ENCODE measurements around the gene BEND4. TPM values are rescaled to one million over a fixed set of nuclear protein-coding genes. Genes with fewer than 3 reads are reported as not detected.
"Not testable (repeated sequence)": the region's sequence is repeated elsewhere in the genome, so short reads cannot be mapped to it uniquely, and the experiment has no call there.

Gene BEND4
- total RNA-seq = under 1 TPM; 0.32 TPM

DNA sequence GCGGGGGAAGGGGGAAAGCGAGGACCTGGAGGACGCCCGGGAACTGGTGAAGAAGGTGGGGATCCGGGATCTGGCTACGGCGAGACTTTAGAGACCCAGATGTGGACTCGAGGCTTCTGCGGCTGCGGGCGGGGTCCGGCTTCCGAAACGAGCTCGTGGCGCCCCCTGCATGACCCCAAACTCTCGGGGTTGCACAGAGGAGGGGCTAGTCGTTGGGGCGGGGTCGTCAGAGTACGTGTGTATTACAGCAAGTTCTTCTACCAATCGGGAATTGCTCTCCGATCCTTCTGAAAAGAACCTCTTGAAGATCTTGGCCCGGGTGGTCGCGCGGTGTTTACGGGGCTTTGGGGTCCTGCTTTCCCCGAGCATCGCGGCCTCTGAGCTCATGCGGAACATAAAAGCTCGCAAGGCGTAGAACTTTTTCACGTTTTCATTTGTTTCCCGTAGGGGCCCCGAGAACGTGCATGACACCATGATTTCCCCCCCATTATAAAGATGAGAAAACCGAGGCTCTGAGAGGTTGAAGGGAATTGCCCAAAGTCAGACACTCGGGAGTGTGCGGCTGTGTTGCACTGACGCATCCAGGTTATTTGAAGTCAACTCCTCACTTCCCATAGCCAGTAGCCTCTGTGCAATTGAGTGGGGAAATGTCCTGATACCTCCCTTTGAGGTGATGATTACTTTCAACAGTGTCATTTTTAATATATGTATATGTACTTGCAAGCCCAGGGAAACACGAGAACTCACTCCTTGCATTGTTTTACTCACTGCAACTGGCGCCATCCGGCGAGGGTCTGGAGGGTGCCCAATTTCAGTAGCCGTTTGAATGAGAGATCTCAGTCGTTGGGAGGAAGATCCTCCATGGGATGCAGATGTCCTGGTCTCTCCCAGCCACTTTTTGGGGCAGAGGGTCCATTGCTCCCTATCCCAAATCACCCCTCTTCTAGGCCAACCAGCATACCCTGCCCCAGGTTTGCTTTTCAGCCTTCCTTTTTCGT, at the start of gene BEND4:
TSS of gene BEND4 (minus strand) at position 149 of the 998 bp plus-strand sequence. CDS start 512 bp downstream, outside the sequence.
- peak; percentile 35 for ATAC-seq (replicated peaks)

DNA sequence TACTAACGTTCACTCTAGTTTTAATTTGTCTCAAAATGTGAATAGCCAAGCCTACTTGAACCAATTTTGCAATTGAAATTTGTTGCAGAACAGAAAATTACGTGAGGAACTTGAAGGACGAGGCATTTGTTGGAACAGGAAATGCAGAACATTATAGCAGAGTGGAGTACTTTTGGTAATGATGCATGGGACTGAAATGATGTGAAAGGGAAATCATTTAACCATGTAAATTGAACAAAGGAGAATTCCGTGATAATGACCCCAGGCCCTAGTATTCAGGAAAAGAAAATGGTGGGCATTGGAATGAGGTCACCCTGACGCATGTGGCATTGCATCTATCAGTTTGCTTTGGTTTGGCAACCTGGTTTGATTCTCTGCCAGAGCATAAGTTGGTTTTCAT, 44.9 kb upstream of the BEND4 start:
- H3K36me3 Mint-ChIP-seq (ENCODE audit: low read depth) = no peaks in the 10 kb centered on the region
- no peaks in the 10 kb centered on the region for H3K4me1 Mint-ChIP-seq
- H3K9me3 Mint-ChIP-seq = peaks cover 4% of the 10 kb centered on the region
- peaks cover 5% of the 10 kb centered on the region for H3K27me3 Mint-ChIP-seq
- no peak overlapping the region for H3K4me3 Mint-ChIP-seq
- H3K27ac Mint-ChIP-seq = no peak overlapping the region
- ATAC-seq (replicated peaks) = no peak

More for the DNA sequence above, at the start of gene BEND4:
- Mint-ChIP-seq H3K4me1 (peaks cover 10% of the 10 kb centered on the region), H3K4me3 (peak within 1 kb of the TSS; percentile 77), H3K9me3 (no peaks in the 10 kb centered on the region), H3K27me3 (peaks cover 52% of the 10 kb centered on the region), H3K27ac (no peak within 1 kb of the TSS), H3K36me3 (ENCODE audit: low read depth) (peaks cover 12% of the 10 kb centered on the region)

DNA sequence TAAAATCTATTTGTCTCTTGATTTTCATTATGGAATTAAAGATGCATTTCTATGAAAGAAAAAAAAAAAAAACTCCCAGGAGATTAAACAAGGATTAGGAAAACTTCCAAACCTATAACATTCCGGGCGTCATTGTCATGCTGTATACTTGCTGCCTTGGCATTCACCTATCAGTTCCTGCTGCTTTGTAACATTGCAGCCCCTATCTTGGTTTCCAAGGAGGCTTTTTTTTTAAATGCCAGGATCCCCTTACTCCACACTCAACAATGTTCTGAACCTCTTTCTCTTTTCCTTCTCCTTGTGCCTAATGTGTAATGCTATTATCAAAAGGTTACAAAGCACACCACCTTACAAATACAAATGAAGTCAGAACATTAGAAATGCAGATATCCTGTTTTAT, 20.5 kb upstream of the BEND4 start:
- Mint-ChIP-seq H3K36me3 (ENCODE audit: low read depth) (no peaks in the 10 kb centered on the region), H3K4me3 (no peak overlapping the region), H3K9me3 (no peaks in the 10 kb centered on the region), H3K4me1 (no peaks in the 10 kb centered on the region), H3K27me3 (peaks cover 9% of the 10 kb centered on the region), H3K27ac (no peak overlapping the region)
- ATAC-seq (replicated peaks) = no peak

DNA sequence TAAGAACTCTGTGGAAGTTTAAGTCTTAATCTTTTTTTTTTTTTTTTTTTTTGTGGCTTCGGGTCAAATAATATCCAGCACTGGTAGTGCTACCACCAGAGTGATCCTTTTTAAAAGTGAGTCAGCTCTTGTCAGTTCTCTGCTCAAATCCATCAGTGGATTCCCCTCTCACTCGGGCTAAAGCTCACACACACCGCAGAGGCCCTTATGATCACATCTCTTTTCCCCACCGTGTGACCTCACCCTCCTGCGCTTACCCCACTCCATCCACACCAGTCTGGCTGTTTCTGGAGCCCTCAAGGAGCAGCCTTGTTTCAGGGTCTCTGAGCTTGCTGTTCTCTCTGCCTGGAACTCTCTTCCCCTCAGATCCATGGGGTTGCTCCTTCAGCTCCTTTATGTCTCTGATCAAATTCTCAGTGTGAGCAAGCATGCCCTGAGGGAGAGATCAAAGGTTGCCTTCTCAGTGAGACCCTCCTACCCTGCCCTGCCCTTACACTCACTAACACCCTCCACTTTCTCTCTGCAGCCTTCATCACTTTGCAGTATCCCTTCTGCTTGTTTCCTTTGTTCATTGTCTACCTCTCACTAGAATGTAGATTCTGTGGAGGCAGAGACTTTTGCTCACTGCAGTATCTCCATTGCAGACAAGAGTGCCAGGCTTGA, 19.8 kb upstream of the BEND4 start:
- H3K4me1 Mint-ChIP-seq = no peaks in the 10 kb centered on the region
- H3K27ac Mint-ChIP-seq = no peak overlapping the region
- H3K4me3 Mint-ChIP-seq = no peak overlapping the region
- H3K36me3 Mint-ChIP-seq (ENCODE audit: low read depth) = no peaks in the 10 kb centered on the region
- peaks cover 9% of the 10 kb centered on the region for H3K27me3 Mint-ChIP-seq
- ATAC-seq (replicated peaks) = no peak
- H3K9me3 Mint-ChIP-seq = no peaks in the 10 kb centered on the region

DNA sequence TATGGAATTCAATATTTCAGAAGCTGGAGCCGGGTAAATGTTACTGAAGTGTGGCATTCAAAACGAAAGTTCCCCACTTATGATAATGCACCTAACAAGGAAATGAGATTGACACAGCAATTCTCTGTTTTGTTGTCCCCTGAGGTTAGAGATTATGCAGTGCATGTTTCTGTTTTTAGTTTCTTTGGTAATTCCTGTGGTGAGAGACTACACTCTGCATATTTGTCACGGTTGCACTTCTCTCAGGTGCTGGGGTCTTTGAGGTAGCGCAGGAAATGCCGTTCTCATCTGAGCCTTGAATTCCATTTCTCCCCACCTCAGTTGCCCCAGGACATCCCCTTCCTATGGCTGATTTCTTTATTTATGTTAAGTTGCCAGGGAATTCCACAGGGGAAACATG, 15.3 kb upstream of the BEND4 start:
- H3K9me3 Mint-ChIP-seq = peaks cover 5% of the 10 kb centered on the region
- H3K27ac Mint-ChIP-seq = no peak overlapping the region
- peaks cover 16% of the 10 kb centered on the region for H3K27me3 Mint-ChIP-seq
- H3K4me1 Mint-ChIP-seq = no peaks in the 10 kb centered on the region
- ATAC-seq (replicated peaks) = peak; percentile 42
- no peak overlapping the region for H3K4me3 Mint-ChIP-seq
- H3K36me3 Mint-ChIP-seq (ENCODE audit: low read depth) = no peaks in the 10 kb centered on the region

DNA sequence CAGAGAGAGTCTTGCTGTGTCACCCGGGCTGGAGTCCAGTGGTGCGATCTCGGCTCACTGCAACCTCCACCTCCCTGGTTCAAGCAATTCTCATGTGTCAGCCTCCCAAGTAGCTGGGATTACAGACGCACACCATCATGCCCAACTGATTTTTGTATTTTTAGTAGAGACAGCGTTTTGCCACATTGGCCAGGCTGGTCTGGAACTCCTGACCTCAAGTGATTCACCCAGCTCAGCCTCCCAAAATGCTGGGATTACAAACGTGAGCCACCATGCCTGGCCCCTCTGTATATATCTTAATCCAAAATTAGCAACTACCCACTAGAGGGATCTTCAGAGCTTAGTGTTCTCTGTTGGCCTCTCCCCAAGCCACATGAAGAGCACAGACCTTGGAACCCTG, 13.7 kb upstream of the BEND4 start:
- not testable (repeated sequence) for H3K4me1 Mint-ChIP-seq; H3K4me3 Mint-ChIP-seq; H3K9me3 Mint-ChIP-seq; ATAC-seq (replicated peaks); H3K36me3 Mint-ChIP-seq (ENCODE audit: low read depth); H3K27ac Mint-ChIP-seq
- H3K27me3 Mint-ChIP-seq = peaks cover 11% of the 10 kb centered on the region

DNA sequence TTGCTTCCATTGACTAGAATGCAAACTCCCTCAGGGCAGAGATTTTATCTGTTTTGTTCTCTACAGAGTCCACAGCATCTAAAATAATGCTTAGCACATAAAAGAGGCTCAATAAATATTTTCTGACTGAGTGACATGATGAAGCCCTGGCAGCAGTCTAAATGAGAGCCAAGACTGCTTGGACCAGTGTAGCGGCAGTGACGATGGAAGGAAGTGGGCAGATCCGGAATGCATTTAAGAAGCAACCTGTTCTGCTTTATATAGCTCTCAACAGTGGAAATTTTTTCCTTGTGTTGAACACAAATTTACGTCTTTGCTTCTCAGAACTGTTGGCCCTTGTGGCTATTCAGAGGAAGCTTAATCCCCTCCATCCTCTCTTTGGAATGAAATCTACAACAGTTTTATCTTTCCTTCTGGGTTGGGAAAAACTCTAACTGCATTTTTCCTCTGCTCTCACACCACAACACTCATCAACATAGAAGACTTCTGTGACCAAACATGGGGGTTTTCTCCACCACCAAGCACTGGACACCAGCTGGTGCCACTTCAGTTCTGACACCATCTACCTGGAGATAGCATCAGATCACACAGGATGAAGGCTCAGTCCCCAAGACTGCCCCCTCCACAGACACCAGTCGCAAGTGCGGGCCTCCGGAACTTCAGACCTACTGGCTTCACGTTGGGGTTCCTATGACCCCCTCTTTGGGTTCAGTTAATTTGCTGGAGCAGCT, 7.0 kb upstream of the BEND4 start:
- H3K4me3 Mint-ChIP-seq = no peak overlapping the region
- H3K9me3 Mint-ChIP-seq = peaks cover 5% of the 10 kb centered on the region
- H3K4me1 Mint-ChIP-seq = no peaks in the 10 kb centered on the region
- no peaks in the 10 kb centered on the region for H3K36me3 Mint-ChIP-seq (ENCODE audit: low read depth)
- no peak for ATAC-seq (replicated peaks)
- H3K27ac Mint-ChIP-seq = no peak overlapping the region
- H3K27me3 Mint-ChIP-seq = peaks cover 21% of the 10 kb centered on the region

DNA sequence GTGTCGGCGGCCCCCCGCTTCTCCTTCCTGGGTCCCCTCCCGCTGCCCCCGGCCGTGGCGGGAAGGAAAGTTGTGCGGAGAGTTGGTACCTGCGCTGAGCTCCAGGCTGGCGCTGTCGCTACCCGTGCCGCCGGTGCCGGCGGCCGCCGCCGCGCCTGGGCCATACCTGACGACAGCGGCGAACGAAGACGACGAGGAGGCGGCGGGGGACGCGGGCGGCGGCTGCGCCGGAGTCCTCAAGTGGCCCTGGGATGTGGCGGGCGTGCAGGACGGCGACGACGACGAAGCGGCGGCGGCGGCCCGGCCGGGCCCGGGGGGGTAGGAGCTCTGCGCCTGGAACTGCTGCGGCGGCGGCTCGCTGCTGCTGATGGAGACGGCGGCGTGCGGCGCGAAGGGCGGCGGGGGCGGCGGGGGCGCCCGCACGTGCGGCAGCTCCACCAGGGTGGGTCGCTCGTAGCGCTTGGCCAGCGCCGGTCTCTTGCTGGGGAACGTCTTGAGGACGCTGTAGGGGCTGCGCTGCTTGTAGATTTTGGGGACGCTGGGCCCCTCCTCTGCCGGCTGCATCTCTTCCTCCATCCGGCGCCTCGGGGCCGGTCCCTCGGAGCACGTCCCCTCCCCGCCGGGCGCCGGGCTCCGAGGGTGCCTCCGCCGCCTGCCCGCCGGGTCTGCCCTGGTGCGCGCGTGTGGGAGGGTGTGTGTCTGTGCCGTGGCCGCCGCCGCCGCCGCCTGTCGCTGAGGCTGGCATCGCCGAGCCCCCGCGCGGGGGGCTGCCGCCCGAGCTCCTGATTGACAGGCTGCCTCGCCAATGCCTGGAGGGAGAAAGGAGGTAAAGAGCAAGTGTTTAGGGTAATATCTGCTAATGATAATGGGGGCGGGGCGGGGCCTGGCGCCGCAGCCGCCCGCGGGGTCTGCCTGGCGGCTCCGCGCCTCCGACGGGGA, 618 bp downstream of the BEND4 start:
- Mint-ChIP-seq H3K27me3 (peaks cover 51% of the 10 kb centered on the region), H3K9me3 (no peaks in the 10 kb centered on the region), H3K36me3 (ENCODE audit: low read depth) (peaks cover 12% of the 10 kb centered on the region), H3K4me1 (peaks cover 10% of the 10 kb centered on the region), H3K4me3 (peak overlapping the region; percentile 77), H3K27ac (no peak overlapping the region)
- peak; percentile 57 for ATAC-seq (replicated peaks)

DNA sequence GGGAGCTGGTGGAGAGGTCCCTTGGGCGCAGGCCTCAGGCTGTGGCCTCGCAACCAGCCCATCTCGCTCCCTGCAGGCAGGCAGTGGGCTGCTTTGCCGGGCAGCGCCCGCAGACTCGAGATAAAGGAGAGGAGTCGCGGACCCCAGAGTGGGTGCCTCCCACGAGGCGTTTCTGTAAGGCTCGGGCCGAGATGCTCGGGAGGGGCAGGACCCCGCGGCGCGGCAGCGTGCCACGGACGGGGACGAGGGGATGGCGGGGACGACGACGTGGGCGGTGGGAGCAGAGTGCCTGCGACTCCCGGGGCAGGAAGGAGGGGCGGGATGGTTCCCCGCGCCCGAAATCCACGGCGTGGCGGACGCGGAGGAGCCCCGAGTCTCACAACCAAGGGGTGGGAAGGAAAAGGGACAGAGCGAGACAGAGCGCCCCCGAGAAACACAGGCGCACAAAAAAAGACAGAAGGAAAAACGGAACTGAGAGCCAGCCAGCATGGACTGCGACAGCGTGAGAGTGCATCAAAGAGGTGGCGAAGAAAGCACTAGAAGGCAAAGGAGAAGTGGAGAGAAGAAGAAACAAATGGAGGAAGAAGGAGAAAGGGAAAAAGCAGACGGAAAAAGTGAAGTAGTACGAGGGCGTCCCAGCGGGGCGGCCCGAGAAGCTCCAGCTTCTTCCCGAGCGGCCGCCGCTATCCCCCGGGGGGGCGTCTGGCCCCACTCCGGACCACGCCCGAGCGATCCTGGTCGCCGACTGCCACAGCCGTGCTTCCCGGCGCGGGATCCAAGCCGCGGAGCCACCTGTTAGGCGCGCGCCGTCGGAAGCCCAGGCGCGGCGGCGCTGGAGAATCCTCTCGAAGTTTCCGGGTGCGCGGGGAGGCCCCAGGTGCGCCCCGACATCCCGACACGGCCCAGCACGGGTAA, 1.5 kb downstream of the BEND4 start:
- Mint-ChIP-seq H3K27ac (no peak overlapping the region), H3K9me3 (no peaks in the 10 kb centered on the region), H3K27me3 (peaks cover 52% of the 10 kb centered on the region), H3K4me1 (peaks cover 10% of the 10 kb centered on the region), H3K36me3 (ENCODE audit: low read depth) (peaks cover 12% of the 10 kb centered on the region), H3K4me3 (peak overlapping the region; percentile 77)
- ATAC-seq (replicated peaks) = peak; percentile 11

DNA sequence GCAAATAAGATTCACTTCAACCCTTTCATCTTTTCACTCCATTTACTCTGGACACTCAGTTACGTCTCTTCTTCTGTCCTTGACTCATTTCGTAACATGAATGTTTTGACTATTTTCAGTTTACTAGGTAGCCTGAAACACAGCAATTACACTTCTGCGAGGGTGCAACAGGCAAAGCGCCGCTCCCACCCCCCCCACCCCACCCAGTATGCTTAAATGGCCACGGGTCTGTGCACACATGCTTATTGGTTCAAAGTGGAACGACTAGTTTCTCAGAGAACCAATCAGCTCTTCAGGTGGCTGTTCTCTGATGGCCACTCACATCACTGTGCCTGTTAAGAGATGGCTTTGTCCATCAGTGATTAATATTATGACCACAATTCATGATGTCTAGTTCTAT, 3.5 kb downstream of the BEND4 start:
- Mint-ChIP-seq H3K4me3 (no peak overlapping the region), H3K27me3 (peaks cover 50% of the 10 kb centered on the region), H3K4me1 (peaks cover 10% of the 10 kb centered on the region), H3K36me3 (ENCODE audit: low read depth) (peaks cover 12% of the 10 kb centered on the region), H3K27ac (no peak overlapping the region), H3K9me3 (no peaks in the 10 kb centered on the region)
- ATAC-seq (replicated peaks) = no peak

DNA sequence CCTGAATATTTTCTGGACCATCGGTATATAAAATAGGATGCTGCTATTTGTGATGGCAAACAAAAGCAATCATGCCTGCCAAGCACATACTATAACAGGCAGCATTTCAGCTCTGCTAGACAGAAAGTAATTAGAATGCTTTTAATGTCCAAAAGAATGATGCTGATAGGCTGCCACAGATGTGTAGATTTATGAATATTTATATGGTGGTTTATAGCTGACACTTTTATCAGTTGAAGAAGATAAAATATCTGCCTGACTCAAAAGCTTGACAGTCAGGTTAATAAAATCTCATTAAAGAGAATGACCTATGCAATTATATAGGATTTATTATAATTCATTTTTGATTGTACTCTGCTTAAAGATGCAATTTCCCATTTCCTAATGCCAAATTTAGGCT, 4.0 kb downstream of the BEND4 start:
- no peak overlapping the region for H3K27ac Mint-ChIP-seq
- H3K4me3 Mint-ChIP-seq = no peak overlapping the region
- peaks cover 10% of the 10 kb centered on the region for H3K4me1 Mint-ChIP-seq
- H3K36me3 Mint-ChIP-seq (ENCODE audit: low read depth) = peaks cover 12% of the 10 kb centered on the region
- H3K27me3 Mint-ChIP-seq = peaks cover 45% of the 10 kb centered on the region
- ATAC-seq (replicated peaks) = no peak
- no peaks in the 10 kb centered on the region for H3K9me3 Mint-ChIP-seq

DNA sequence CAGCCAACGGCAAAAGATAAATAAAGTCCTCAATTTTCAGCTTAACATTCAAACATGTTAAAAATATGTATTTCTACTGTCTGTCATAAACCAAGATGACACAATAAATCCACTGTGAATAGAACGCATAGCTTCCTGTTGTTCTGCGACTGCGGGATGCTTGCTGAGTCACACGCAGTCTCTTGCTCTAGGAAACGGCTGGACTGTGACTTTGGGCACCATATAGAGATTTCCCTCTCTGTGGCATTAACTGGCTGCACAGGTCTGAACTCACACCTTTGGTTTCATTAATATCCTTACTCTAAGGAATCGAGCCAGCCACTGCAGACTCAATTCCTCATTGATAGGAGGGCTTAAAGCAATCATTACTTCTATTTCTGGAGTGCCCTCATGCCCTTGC, 8.4 kb downstream of the BEND4 start:
- Mint-ChIP-seq H3K27ac (no peak overlapping the region), H3K36me3 (ENCODE audit: low read depth) (no peaks in the 10 kb centered on the region), H3K27me3 (peaks cover 22% of the 10 kb centered on the region), H3K4me1 (no peaks in the 10 kb centered on the region), H3K4me3 (no peak overlapping the region), H3K9me3 (no peaks in the 10 kb centered on the region)
- ATAC-seq (replicated peaks) = no peak

DNA sequence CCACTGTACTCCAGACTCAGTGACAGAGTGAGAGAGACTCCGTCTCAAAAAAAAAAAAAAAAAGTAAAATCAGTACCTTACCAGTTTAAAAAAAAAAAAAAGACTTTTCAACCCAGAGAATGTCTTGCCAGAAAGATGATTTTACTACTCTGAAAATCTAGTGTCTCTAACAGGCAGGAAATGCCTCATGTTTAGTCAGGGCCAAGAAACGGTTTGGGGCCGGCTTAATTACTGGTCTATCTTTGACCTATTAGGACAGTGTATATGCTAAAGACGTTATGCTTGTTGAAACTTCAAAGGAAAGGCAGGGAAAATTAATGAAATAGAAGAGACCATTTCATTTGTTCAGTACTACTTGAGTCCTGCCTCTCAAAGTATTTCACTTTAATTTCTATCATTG, 9.9 kb downstream of the BEND4 start:
- Mint-ChIP-seq H3K9me3 (no peaks in the 10 kb centered on the region), H3K27me3 (peaks cover 17% of the 10 kb centered on the region), H3K27ac (no peak overlapping the region), H3K4me1 (no peaks in the 10 kb centered on the region), H3K36me3 (ENCODE audit: low read depth) (no peaks in the 10 kb centered on the region), H3K4me3 (no peak overlapping the region)
- ATAC-seq (replicated peaks) = no peak

Data from activated T-helper 17 cell treated with anti-CD3 and anti-CD28 coated beads, Interleukin-2, amount 50 U/mL, for 72 hours (primary cell).